NCI-H446 (cell line): Measurements from ENCODE around the gene ATP2C1.
"Not testable (repeated sequence)": the region's sequence is repeated elsewhere in the genome, so short reads cannot be mapped to it uniquely, and the experiment has no call there.

Experiments
- DNase-seq, 2 experiments: peaks; one replicate each; lab custom pipeline; 2025; lab: John Stamatoyannopoulos, UW

Gene ATP2C1

GRCh38 chr3:131038326-131038725 lies 144.4 kb downstream of the ATP2C1 start:
- no peak for DNase-seq

GRCh38 chr3:131042271-131042985 lies 148.5 kb downstream of the ATP2C1 start:
- DNase-seq = not testable (repeated sequence)

- DNase-seq = no peak
Measured at GRCh38 chr3:131047582-131047981, 153.7 kb downstream of the ATP2C1 start.

- DNase-seq = no peak
Measured at GRCh38 chr3:131048030-131048429, 154.1 kb downstream of the ATP2C1 start.

- no peak for DNase-seq
Measured at GRCh38 chr3:131050001-131050400, 156.1 kb downstream of the ATP2C1 start.

GRCh38 chr3:131053043-131053859 lies 159.4 kb downstream of the ATP2C1 start:
- no peak for DNase-seq
